ENCODE measurements around the gene GPANK1.

GRCh38 chr6:31680226-31681134 is 15.7 kb upstream of the GPANK1 start, which contains the start of gene LY6G5C:
- TF ChIP-seq CTCF (IDR thresholded peaks at IDR 0.05) (peak; percentile 47 to 81 (median 76)), POLR2AphosphoS5 (IDR thresholded peaks at IDR 0.05) (peak; percentile 46 to 66 (median 66)), POLR2A (IDR thresholded peaks at IDR 0.05) (no peak)

Measured in breast epithelium (tissue), 3 donors.